Glomerular endothelial cell (primary cell): Measurements from ENCODE around the gene DPYSL4. TPM values are rescaled to one million over a fixed set of nuclear protein-coding genes. Genes with fewer than 3 reads are reported as not detected.

Experiments used
- DNase-seq: peaks from one replicate; pipeline ENCODE4 v3.0.0-alpha.2; 2011; ENCODE audit warnings: low read depth, low spot score; ENCODE audit errors: extremely low read depth
- total RNA-seq: library from RNA; depleted of rRNA; stranded (reverse); fragments of >200 nt; gene quantifications from 2 replicates; pipeline ENCODE4 v1.2.3, GENCODE V29; 2015

Gene DPYSL4
- total RNA-seq, 1 donor from 2014 or later, result 42.2 TPM

DNA sequence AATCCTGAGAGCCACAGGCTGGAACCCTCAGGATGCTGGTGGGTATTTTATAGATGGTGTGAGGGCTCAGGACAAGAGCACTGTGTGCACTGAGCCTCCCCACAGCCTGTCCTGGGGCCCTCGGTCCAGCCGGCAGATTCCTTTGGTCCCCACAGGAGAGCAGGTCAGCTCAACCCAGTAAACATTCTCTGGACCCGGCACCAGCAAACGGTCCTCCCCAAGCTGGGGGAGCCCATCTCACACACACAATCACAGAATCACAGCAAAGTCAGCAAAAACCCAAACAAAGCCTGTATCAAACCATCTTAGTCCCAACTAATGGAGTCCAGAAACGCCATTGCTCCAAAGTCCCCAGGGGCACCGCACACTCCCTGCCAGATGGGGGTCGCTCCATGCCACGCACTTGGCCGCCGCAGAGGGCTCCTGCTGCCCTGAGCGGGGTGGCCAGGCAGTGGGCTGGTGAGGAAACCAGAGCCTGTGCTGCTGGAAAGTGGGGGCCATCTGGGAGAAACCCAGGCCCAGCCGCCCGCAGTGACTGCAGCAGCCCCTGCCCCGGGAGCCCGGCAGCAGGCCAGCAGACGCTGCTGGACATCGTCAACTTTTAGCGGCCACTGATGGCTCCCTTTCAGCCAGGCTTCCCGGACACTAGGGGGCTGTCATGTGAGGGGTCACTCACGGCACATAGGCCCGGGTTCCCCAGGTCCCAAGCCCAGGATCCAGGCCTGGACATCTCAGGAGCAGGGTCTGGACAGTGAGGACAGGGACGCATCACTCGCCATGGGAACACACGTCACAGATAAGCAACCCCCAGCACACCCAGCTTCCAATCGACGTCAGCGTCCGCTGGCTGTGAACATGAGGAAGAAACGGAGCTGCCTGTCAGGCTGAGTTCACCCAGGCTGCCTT is 52.6 kb downstream of the DPYSL4 start:
- DNase-seq, result no peak

- no peak for DNase-seq
Observed at GRCh38 chr10:132240156-132240555, 53.4 kb downstream of the DPYSL4 start.

DNA sequence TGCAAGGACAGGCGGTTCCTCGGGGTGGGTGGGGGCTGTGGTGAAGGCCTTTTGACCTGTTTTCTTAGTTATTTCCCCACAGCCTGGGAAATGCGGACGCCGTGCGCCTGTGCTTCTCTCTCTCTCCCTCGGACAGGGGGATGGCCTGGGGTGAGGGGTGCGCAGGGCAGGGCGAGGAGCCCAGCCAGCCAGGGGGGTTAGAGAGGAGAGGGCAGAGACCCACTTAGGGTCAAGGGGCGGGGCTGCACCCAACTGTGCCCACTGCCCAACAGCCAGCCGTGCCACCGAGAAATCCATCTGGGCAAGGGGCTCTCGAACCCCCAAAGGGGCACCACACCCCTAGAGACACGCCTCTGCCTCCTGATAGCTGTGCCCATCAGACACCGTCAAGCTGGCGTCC is 53.8 kb downstream of the DPYSL4 start:
- no peak for DNase-seq

DNA sequence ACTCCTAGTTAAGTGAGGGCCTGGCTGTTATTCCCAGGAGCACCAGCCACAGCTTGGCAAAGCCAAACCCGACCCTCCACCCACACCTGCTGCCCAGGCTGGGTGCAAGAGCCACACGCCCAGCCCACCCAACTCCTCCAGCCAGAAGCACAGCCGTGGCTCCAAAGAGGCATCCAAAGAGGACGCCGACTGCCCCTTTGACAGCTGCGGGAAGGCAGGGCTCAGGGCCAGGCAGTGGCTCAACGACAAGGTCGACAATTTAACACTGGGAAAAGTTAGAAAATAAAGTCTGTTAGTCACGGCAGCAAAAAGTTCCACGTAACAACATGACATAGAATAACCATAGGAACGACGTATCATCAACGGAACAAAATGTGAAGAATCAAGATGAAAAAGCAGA is 54.3 kb downstream of the DPYSL4 start:
- no peak for DNase-seq

GRCh38 chr10:132241496-132241895 is 54.7 kb downstream of the DPYSL4 start:
- DNase-seq, result no peak

- no peak for DNase-seq
Observed at GRCh38 chr10:132242103-132242840, 55.5 kb downstream of the DPYSL4 start.

DNA sequence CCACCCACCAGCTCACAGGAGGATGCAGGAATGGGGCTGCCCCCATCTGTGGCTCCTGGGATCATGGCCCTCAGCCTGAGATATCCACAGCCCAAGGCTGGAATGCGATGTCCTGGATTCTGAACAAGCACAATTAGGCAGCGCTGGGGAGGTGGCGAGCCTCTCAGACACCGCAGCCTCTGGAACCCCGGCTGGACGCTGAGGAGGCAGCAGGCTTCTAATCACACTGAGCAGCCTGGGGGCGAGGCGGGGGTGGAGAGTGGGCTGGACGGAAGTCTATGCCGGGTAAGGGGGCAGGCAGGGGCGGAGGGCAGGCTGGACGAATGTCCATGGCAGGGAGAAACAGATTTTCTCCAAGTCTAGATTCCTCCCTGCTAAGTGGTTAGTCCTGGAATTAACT is 56.4 kb downstream of the DPYSL4 start:
- DNase-seq, result no peak

- DNase-seq, result no peak
Observed at GRCh38 chr10:132243626-132244025, 56.9 kb downstream of the DPYSL4 start.

DNA sequence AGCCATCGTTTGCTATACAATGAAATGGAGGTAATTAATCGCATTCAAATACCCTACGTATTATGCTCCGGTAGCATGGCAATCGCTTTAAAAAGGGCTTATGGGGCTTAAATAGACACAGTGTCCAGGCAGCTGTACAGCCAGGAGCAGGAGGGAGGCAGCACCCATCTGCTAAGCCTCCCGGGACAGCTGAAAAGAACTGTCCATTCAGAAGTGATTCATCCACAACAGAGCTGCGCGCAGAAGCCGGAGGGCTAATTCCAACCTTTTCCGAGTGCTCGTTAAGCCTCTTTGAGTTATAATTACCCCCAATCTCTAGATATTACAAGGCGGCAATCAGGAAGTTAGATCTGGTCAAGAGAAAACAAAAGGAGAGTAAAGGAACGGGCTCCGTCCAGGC is 58.3 kb downstream of the DPYSL4 start:
- DNase-seq, result no peak

- no peak for DNase-seq
Observed at GRCh38 chr10:132246296-132246695, 59.5 kb downstream of the DPYSL4 start.

DNA sequence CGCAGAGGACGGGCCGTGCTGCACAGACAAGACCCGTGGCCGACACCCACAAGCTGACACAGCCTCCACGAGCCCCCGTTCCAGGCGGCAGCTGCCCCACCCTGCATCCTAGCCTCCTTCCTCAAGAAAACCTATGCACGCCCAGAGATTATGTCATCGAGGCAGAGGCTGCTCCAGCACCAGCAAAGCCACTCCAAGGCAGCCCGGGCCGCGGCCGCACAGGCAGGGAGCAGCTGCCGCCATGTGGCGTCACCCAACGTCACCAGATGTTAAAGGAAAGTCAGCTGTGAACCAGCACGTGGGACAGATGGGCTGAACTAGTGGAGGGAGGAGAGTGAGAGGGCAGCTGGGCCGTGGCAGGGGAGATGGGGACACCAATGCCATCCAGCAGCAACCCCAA is 61.2 kb downstream of the DPYSL4 start:
- DNase-seq, result no peak

DNA sequence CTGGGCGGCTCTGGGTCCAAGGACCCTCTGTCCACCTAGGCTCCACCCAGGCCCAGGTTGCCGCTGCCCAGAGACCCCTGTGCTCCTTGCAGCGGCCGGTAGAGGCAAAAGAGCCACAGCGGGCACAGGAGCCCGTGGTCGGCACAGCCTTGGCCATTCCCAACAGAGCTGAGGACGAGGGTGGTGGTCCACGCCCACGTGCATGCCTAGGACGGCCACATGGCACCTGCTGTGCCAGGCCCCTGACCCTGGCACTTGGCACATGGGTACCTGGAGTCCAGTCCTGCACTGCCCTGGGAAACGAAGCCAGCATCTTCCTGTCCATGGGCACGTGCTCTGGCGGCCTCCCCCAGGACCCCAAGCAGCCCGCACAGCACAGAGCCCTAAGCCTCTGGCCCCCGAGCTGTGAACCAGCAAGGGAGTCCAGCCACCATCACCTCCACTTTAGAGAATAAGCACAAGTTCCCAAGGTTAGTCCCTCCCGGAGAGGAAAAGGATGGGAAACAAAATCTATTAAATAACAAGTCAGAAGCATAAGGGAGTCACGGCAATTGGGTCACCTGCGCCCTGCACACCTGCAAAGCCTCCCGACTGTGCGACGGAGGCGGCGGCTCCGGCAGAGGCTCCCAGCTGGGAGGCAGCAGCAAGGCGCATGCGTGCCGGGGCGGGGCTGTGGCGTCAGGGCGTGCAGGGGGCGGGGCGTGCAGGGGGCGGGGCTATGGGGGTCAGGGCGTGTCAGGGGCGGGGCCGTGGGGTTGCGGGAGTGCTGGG is 61.9 kb downstream of the DPYSL4 start:
- no peak for DNase-seq

GRCh38 chr10:132249226-132249724 is 62.5 kb downstream of the DPYSL4 start:
- DNase-seq, result no peak

DNA sequence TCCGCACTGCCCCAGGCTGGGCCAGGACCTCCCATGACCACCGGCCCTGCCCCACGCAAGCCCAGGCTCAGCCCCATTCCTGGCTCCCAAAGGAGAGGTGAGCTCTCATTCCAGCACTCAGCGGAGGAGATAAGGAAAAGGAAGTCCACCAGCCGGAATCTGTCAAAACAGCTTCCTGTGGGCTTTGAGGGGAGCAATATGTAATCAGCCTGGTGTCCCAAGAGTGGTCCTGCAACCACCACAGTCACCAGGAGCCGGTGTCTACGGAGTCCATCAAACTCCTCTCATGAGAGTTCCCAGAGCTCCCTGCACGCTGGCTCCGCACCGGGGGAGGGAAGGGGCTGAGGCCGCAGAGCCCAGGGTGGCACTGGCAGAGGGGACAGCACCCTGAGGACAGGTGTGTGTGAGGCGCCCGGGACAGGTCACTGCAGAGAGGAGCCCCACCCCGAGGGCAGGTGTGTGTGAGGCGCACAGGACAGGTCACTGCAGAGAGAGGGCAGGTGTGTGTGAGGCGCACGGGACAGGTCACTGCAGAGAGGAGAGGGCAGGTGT is 63.2 kb downstream of the DPYSL4 start:
- no peak for DNase-seq

DNA sequence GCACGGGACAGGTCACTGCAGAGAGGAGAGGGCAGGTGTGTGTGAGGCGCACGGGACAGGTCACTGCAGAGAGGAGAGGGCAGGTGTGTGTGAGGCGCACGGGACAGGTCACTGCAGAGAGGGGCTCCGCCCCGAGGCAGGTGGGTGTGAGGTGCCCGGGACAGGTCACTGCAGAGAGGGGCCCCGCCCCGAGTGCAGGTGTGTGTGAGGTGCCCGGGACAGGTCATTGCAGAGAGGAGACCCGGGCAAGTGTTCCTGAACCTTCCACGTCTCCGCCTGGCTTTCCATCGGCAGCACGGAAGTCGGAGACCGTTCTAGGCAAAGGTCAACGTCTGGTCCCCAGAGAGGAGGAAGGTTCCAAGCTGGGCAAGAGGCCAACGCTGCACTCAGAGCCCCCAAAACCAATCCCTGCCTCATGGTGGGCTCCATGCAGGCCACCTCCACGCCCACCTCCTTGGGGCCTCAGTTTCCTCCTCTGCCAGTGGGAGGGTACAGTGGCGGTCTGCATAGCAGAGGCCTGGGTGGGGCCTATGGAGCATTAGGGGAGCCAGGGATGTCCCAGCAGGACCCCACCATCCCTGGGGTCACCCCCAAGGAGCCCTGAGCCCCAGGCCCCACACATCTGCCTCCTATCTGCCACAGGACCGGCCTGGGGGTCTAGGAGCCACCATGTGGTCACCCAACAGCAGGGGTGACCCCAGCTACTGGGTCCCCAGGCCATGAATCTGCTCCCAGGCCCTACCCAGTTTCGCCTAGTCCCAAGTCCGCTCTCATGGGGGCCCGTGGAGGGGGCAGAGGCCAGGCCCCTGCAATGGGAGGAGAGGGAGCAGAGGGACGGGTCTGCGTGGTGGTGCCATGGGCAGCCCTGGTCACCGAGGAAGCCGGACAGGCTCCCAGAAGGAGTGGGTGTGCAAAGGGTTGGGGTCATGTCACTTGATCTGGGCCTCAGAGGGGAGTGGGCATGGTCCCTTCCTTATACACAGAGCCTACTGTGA is 64.0 kb downstream of the DPYSL4 start:
- DNase-seq, result no peak

DNA sequence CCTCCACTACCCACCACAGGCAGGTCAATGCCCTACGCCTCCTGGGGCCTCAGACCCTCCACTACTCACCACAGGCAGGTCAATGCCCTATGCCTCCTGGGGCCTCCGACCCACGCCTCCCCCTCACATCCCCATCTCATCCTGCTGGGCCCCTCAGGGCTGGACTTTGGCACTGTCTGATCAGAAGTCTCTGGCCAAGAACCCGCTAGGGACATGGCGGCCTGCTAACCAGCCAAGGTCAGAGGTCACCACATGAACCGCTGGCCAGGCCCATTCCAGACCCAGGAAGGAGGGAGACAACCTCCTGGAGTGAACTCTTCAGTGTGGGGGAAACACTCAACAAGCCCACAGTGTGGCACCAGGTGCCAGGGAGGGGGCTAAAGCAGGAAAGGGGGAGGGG is 65.2 kb downstream of the DPYSL4 start:
- no peak for DNase-seq

- DNase-seq, result no peak
Observed at GRCh38 chr10:132252412-132252811, 65.7 kb downstream of the DPYSL4 start.

DNA sequence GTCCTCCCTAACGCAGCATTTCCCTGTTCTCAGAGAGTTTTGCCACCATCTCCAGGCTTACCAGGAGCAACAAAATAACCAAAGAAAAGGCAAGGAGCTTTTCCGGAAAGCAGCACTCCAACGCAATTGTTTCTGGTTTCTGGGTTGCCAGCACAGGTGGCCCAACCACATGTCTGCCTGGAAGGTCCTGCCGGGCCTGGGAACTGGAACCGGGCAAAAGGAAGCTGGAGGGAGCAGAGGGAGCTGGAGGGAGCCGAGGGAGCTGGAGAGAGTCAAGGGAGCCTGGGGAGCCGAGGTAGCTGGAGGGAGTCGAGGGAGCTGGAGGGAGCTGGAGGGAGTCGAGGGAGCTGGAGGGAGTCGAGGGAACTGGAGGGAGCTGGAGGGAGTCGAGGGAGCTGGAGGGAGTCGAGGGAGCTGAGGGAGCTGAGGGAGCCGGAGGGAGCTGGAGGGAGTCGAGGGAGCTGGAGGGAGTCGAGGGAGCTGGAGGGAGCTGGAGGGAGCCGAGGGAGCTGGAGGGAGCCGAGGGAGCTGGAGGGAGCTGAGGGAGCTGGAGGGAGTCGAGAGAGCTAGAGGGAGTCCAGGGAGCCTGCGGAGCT is 66.4 kb downstream of the DPYSL4 start:
- DNase-seq, result no peak

GRCh38 chr10:132254841-132255240 is 68.1 kb downstream of the DPYSL4 start:
- DNase-seq, result no peak
